HepG2 (cell line): ENCODE measurements around the gene DNPEP. TPM values are rescaled to one million over a fixed set of nuclear protein-coding genes. Genes with fewer than 3 reads are reported as not detected.

Experiments used
- EZH2 ChIP-seq: conservative IDR thresholded peaks from 2 replicates; pipeline ENCODE4 v1.6.1; 2012; ENCODE audit warnings: mild to moderate bottlenecking, low read depth, low read length, moderate library complexity
- GATAD1 ChIP-seq: IDR thresholded peaks from 2 replicates; pipeline ENCODE4 v1.6.1; 2016; ENCODE audit warnings: missing genetic modification reagents, missing compliant biosample characterization
- GPN1 ChIP-seq: sonication (generic); formaldehyde crosslinking; IDR thresholded peaks from 2 replicates; pipeline ENCODE4 v1.5.1; 2020; ENCODE audit warnings: missing genetic modification reagents, borderline replicate concordance
- REL ChIP-seq: sonication (generic); formaldehyde crosslinking; conservative IDR thresholded peaks from 2 replicates; pipeline ENCODE4 v1.8.0; 2022; ENCODE audit warnings: mild to moderate bottlenecking, missing genetic modification reagents, moderate library complexity
- SIX4 ChIP-seq: sonication (generic); formaldehyde crosslinking; IDR thresholded peaks from 2 replicates; pipeline ENCODE4 v1.4.0; 2020; ENCODE audit warnings: missing genetic modification reagents
- TGIF2 ChIP-seq: IDR thresholded peaks from 2 replicates; pipeline ENCODE4 v1.6.1; 2016; ENCODE audit warnings: control low read depth, missing compliant biosample characterization
- TP53 ChIP-seq: sonication (generic); formaldehyde crosslinking; conservative IDR thresholded peaks from 2 replicates; pipeline ENCODE4 v1.4.0; 2020; ENCODE audit warnings: missing genetic modification reagents
- ZFY ChIP-seq: sonication (generic); formaldehyde crosslinking; IDR thresholded peaks from 2 replicates; pipeline ENCODE4 v1.4.0; 2020; ENCODE audit warnings: missing genetic modification reagents
- ZNF441 ChIP-seq: sonication (generic); formaldehyde crosslinking; IDR thresholded peaks from 2 replicates; pipeline ENCODE4 v1.7.0; 2021; ENCODE audit warnings: missing genetic modification reagents, borderline replicate concordance
- ZNF605 ChIP-seq: sonication (generic); formaldehyde crosslinking; IDR thresholded peaks from 2 replicates; pipeline ENCODE4 v1.8.0; 2022; ENCODE audit warnings: mild to moderate bottlenecking, missing genetic modification reagents
- ZNF616 ChIP-seq: sonication (generic); formaldehyde crosslinking; IDR thresholded peaks from 2 replicates; pipeline ENCODE4 v1.5.0; 2020; ENCODE audit warnings: low read depth, mild to moderate bottlenecking, missing genetic modification reagents
- ZNF792 ChIP-seq: IDR thresholded peaks from 2 replicates; pipeline ENCODE4 v1.6.1; 2016
- polyA plus RNA-seq, 8 experiments: library from polyadenylated mRNA; depleted of rRNA in 3 of 8; stranded (reverse) in 7 of 8; unstranded in 1 of 8; fragments of >200 nt; fragmentation: Illumina TruSeq in 4 of 8; extraction: Trizol in 4 of 8; gene quantifications; 2 replicates each; pipeline versions ENCODE4 v1.2.1 to v1.2.3, GENCODE V29; 2011 to 2016; ENCODE audit warnings: low read depth in 4 of 8, missing spikeins in 1 of 8, mixed read lengths in 1 of 8; ENCODE audit not compliant: insufficient read depth in 1 of 8
- total RNA-seq, 5 experiments: library from RNA; depleted of rRNA; stranded (reverse); fragments of >200 nt; fragmentation: Illumina TruSeq; extraction: Trizol; gene quantifications; 2 replicates each; pipeline ENCODE4 v1.2.3, GENCODE V29; 2016; ENCODE audit warnings: low read depth in 1 of 5
- TF ChIP-seq, protein P1 (sequence below): IDR thresholded peaks from 2 replicates; pipeline ENCODE4 v1.6.1; 2016; ENCODE audit warnings: low read depth, missing genetic modification reagents, missing compliant biosample characterization
- TF ChIP-seq, protein P2 (sequence below): sonication (generic); formaldehyde crosslinking; IDR thresholded peaks from 2 replicates; pipeline ENCODE4 v1.5.1; 2020; ENCODE audit warnings: missing genetic modification reagents, mild to moderate bottlenecking, borderline replicate concordance
- TF ChIP-seq, protein P3 (sequence below): sonication (generic); formaldehyde crosslinking; IDR thresholded peaks from 2 replicates; pipeline ENCODE4 v1.5.0; 2020; ENCODE audit warnings: mild to moderate bottlenecking, missing genetic modification reagents, borderline replicate concordance
- TF ChIP-seq, protein P4 (sequence below): IDR thresholded peaks from 2 replicates; pipeline ENCODE4 v1.6.1; 2016; ENCODE audit warnings: missing genetic modification reagents, missing compliant biosample characterization
- TF ChIP-seq, protein P5 (sequence below): sonication (generic); formaldehyde crosslinking; IDR thresholded peaks from 2 replicates; pipeline ENCODE4 v1.8.0; 2022; ENCODE audit warnings: missing genetic modification reagents, mild to moderate bottlenecking, moderate library complexity, borderline replicate concordance

Gene DNPEP
- total and polyA plus RNA-seq, 2 of the 13 experiments (the other 11 are each of a cell fraction or from before 2014, with no cell fraction given): 104 to 109 TPM

DNA sequence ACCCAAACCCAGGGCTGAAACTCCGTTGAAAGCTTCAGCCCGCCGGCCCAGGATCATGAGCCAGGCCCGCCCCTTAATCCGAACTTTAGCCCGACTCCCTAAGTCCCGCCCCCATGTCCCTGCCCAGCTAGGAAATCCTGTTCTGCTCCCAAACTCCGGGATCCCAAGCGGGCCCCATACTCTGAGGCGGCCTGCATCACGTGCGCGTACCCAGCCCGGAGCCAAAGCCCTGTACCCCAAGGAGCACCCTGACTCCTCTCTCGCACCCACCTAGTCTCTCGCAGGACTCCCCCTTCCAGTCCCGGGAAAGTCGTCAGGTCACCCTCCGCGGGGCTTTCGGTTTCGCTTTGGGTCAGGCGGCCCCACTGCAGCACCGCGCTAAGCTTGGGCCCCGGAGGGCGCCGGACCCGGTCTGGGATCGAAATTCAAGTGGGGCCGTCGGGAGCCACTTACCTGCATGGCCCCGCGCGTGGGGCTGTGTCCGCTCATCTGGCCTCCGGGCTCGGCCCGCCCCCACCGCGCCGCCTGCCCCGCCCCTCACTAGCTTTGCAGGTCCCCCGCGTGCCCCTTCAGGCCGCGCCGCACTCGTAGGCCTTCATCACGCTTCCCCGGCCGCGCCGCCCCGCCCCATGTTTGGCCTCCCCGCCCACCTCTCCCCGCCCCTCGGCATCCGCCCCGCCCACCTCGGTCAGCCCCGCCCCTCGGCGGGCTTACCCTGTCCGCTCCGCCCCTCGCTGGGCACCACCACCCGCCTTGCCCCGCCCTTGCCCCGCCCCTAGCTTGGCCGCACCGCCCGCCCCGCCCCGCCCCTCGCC is at the start of gene DNPEP (continued):
- TF ChIP-seq, protein P1, sequence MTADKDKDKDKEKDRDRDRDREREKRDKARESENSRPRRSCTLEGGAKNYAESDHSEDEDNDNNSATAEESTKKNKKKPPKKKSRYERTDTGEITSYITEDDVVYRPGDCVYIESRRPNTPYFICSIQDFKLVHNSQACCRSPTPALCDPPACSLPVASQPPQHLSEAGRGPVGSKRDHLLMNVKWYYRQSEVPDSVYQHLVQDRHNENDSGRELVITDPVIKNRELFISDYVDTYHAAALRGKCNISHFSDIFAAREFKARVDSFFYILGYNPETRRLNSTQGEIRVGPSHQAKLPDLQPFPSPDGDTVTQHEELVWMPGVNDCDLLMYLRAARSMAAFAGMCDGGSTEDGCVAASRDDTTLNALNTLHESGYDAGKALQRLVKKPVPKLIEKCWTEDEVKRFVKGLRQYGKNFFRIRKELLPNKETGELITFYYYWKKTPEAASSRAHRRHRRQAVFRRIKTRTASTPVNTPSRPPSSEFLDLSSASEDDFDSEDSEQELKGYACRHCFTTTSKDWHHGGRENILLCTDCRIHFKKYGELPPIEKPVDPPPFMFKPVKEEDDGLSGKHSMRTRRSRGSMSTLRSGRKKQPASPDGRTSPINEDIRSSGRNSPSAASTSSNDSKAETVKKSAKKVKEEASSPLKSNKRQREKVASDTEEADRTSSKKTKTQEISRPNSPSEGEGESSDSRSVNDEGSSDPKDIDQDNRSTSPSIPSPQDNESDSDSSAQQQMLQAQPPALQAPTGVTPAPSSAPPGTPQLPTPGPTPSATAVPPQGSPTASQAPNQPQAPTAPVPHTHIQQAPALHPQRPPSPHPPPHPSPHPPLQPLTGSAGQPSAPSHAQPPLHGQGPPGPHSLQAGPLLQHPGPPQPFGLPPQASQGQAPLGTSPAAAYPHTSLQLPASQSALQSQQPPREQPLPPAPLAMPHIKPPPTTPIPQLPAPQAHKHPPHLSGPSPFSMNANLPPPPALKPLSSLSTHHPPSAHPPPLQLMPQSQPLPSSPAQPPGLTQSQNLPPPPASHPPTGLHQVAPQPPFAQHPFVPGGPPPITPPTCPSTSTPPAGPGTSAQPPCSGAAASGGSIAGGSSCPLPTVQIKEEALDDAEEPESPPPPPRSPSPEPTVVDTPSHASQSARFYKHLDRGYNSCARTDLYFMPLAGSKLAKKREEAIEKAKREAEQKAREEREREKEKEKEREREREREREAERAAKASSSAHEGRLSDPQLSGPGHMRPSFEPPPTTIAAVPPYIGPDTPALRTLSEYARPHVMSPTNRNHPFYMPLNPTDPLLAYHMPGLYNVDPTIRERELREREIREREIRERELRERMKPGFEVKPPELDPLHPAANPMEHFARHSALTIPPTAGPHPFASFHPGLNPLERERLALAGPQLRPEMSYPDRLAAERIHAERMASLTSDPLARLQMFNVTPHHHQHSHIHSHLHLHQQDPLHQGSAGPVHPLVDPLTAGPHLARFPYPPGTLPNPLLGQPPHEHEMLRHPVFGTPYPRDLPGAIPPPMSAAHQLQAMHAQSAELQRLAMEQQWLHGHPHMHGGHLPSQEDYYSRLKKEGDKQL: no peak
- TF ChIP-seq GPN1 (no peak), SIX4 (no peak), ZFY (peak; percentile 94), TGIF2 (peak; percentile 67; the same call in 1 of the 2 replicates), ZNF616 (no peak), ZNF441 (CRISPR knock-in tag) (no peak), REL (CRISPR knock-in tag) (no peak), EZH2 (no peak), TP53 (CRISPR knock-in tag) (no peak), ZNF792 (CRISPR knock-in tag) (peak; percentile 52; the same call in 1 of the 2 replicates), GATAD1 (CRISPR knock-in tag) (peak; percentile 66; the same call in 1 of the 2 replicates), ZNF605 (CRISPR knock-in tag) (peak; percentile 62; the same call in 1 of the 2 replicates)
- TF ChIP-seq, protein P2, sequence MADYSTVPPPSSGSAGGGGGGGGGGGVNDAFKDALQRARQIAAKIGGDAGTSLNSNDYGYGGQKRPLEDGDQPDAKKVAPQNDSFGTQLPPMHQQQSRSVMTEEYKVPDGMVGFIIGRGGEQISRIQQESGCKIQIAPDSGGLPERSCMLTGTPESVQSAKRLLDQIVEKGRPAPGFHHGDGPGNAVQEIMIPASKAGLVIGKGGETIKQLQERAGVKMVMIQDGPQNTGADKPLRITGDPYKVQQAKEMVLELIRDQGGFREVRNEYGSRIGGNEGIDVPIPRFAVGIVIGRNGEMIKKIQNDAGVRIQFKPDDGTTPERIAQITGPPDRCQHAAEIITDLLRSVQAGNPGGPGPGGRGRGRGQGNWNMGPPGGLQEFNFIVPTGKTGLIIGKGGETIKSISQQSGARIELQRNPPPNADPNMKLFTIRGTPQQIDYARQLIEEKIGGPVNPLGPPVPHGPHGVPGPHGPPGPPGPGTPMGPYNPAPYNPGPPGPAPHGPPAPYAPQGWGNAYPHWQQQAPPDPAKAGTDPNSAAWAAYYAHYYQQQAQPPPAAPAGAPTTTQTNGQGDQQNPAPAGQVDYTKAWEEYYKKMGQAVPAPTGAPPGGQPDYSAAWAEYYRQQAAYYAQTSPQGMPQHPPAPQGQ (CRISPR knock-in tag): peak; percentile 35; the same call in 1 of the 2 replicates
- TF ChIP-seq, protein P3, sequence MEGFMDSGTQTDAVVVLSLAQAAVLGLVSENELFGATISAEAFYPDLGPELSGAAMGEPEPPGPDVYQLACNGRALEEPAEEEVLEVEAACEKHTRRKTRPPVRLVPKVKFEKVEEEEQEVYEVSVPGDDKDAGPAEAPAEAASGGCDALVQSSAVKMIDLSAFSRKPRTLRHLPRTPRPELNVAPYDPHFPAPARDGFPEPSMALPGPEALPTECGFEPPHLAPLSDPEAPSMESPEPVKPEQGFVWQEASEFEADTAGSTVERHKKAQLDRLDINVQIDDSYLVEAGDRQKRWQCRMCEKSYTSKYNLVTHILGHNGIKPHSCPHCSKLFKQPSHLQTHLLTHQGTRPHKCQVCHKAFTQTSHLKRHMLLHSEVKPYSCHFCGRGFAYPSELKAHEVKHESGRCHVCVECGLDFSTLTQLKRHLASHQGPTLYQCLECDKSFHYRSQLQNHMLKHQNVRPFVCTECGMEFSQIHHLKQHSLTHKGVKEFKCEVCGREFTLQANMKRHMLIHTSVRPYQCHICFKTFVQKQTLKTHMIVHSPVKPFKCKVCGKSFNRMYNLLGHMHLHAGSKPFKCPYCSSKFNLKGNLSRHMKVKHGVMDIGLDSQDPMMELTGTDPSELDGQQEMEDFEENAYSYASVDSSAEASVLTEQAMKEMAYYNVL (CRISPR knock-in tag): peak; percentile 64
- TF ChIP-seq, protein P4, sequence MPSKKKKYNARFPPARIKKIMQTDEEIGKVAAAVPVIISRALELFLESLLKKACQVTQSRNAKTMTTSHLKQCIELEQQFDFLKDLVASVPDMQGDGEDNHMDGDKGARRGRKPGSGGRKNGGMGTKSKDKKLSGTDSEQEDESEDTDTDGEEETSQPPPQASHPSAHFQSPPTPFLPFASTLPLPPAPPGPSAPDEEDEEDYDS (CRISPR knock-in tag): peak; percentile 51
- TF ChIP-seq, protein P5, sequence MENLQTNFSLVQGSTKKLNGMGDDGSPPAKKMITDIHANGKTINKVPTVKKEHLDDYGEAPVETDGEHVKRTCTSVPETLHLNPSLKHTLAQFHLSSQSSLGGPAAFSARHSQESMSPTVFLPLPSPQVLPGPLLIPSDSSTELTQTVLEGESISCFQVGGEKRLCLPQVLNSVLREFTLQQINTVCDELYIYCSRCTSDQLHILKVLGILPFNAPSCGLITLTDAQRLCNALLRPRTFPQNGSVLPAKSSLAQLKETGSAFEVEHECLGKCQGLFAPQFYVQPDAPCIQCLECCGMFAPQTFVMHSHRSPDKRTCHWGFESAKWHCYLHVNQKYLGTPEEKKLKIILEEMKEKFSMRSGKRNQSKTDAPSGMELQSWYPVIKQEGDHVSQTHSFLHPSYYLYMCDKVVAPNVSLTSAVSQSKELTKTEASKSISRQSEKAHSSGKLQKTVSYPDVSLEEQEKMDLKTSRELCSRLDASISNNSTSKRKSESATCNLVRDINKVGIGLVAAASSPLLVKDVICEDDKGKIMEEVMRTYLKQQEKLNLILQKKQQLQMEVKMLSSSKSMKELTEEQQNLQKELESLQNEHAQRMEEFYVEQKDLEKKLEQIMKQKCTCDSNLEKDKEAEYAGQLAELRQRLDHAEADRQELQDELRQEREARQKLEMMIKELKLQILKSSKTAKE (CRISPR knock-in tag): no peak
